GM10847 (cell line): ENCODE measurements around the gene KLHL22.

Experiments used
- POLR2A ChIP-seq: IDR thresholded peaks from 2 replicates; pipeline ENCODE4 v1.6.1; 2011; ENCODE audit not compliant: insufficient read length; ENCODE audit errors: extremely low read depth

Gene KLHL22

DNA sequence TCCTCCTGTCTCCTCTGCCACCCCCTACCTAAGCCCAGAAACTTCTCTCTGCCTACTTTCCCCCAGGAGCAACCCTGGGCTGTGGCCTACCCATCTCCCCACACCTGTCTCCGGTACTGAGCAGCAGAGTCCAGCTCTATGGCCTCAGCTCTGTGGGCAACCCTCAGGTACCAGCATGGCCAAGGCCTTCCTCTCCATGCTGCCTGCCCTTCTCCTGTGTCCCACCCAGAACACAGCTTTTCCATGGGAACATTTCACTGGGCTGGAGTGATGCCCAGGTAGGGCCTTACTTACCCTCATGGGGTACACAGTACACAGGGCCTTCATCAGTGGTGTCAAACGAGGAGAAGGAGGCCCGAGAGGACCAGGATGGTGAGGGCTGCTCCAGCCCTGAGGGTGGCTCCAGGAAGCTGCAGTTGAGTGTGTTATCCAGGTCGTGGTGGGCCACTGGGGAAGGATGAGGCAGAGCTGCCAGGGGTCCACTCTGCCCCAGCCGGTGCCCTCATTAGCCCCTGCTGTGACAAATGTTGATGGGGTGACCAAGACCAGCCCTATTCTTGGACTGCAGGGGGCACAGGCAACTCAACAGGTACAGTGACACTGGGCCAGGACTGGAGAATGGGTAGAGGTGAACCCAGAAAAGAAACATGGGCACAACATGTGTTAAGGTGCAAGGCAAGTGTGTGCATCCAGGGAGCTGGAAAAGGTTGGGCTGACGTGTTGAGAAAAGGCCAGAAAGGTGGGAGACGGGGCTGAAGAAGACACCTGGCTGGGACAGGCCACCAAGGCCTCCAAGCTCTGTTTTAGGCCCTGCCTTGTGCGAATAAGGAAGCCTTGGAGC, 68.3 kb downstream of the KLHL22 start:
- TF ChIP-seq POLR2A = no peak

GRCh38 chr22:20426259-20426615, 69.4 kb downstream of the KLHL22 start:
- no peak for TF ChIP-seq POLR2A

DNA sequence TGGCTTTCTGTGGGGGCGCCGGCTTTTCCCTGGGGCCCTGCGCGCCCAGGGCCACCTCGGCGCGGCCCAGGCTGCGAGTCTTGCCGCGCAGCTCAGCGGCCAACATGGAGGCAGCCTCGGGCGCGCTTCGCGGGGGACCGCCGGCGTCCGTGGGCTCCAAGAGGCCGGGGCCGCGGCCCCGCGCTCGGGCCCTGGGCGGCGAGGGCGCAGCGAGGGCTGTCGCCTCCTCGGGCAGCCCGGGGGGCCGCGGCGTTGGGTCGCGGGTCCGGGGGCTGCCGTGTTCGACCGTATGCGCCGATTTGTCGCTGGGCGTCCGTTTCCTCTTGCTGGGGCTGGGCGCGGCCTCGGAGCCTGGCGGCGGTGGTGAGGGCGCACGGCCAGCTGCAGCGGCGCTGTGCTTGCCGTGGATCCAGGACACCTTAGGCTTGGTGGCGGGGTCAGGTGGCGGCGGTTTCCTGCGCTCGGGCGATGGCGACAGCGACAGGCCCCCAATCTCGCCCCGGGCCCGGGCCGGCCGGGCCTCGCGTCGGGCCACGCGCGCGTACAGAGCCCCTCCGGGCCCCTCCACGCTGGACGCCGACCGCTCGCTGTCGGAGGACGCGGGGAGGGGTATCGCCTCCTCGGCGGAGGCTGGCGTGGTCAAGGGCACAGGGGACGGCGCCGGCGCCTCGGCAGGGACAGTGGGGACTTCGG, 69.9 kb downstream of the KLHL22 start:
- TF ChIP-seq POLR2A = no peak

GRCh38 chr22:20424932-20425565, 70.5 kb downstream of the KLHL22 start:
- TF ChIP-seq POLR2A = no peak

DNA sequence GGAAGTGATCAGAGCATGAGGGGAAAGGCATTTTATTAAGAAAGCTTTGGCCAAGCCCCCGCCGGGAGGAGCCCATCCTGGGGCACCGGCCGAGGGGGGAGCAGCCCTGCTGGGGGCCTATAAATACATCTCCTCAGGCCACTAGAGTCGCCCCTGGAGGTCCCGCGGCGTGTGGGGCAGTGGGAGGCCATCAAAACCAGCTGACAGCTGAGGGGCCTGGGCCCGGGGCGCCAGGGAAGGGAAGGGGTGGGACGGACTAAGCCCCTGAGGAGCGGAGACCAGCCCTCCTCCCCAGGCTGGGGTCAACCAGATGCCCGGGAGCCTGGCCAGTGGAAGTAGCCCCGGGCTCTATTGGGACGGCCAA, 71.0 kb downstream of the KLHL22 start:
- TF ChIP-seq POLR2A = no peak

GRCh38 chr22:20423906-20424551, 71.6 kb downstream of the KLHL22 start:
- no peak for TF ChIP-seq POLR2A

DNA sequence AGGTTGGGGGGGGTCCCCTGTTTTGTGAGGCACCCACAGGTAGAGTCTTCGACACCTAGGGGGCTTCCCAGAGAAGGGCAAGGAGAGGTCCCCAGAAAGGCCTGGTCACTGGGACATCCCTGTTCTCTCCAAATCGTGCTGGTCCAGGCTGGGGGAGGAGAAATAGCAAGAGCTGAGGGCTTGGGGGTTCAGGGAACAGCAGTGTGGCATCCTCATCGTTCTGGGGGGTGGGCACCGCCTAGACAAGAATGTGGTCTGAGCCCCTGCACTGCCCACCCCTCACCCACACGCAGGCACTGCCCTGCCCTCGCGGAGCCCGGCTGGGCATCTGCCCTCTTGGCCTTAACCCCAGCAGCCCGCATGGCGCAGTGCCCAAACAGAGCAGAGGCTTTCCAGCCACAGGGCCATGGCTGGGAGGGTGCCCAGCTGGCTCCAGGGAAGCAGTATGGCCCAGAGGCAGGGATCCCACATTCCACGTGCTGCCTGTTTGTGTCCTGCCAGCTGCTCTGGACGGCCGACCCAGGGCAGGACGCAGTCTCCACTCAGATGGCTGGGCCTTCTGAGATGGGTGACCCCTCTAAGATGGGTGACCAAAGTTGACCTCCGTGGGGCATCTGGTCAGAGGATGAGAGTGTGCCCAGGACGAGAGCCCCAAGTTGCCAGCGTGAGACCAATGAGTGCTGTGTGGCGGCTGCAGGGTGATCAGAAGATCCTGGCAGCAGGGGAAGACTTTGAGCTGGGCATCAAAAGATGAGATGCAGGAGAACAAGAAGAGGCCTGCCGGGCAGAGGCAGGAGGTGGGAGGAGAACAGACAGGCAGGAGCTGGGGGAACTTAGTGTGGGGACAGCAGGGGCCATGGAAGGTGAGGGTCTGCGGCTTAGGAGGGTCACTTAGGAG, 72.3 kb downstream of the KLHL22 start:
- TF ChIP-seq POLR2A = no peak

DNA sequence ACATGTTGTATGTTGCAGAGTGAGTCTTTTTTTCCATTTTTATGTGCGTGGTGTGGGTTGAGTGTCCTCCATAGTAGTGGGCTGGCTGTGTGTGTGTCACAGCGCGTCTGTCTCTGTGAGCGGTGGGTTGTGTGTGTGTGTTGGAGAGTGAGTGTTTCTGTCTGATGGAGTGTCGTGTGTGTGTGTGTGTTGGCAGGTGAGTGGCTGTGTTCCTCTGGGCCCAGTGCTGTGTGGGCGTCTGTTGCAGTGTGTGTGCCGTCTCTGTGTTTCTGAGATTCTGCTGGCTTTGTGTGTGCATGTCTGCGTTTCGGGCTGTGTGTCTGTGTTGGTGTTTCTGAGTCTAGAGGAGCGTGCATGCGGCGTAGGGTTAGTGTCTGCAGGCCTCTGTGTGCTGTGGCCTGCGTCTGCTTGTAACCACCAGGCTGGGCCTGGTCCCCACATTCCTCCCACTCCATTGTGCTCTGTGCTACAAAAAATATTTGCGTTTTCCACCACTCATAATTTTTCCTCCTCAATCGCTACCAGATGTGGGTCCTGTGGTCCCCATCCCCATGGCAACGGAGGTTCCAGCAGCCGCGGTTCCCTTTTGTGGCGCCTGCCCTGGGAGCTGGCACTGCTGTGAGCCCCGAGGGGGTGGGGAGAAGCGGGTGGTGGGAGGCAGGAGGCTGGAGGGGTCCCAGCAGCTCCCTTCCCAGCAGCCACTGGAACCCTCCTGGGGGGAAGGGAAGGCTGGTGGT, 73.2 kb downstream of the KLHL22 start:
- TF ChIP-seq POLR2A = no peak

DNA sequence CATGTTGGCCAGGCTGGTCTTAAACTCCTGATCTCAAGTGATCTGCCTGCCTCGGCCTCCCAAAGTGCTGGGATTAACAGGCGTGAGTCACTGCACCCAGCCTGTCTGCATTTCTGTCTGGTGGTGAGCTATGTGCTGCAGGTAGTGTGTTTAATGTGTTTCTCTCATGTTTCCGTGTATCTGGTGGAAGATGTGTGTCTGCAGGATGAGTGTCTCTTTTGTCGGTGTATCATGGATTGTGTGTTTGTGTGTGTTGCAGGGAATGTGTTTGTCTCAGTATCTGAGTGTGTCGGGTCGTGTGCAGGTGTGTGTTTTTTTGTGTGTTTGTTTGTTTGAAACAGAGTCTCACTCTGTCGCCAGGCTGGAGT, 74.1 kb downstream of the KLHL22 start:
- no peak for TF ChIP-seq POLR2A

- no peak for TF ChIP-seq POLR2A
Observed at GRCh38 chr22:20420157-20420842, 75.3 kb downstream of the KLHL22 start.

DNA sequence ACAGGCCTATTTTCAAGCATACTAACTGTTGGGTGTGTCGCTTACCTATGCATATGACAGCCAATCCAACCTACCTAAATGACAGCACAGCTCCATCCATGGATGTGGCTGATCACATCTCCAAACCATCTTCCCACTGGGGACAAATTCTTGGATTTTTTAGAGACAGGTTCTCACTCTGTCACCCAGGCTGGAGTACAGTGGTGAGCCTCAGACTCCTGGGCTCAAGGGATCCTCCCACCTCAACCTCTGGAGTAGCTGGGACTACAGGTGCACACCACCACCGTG, 76.0 kb downstream of the KLHL22 start:
- TF ChIP-seq POLR2A = no peak

DNA sequence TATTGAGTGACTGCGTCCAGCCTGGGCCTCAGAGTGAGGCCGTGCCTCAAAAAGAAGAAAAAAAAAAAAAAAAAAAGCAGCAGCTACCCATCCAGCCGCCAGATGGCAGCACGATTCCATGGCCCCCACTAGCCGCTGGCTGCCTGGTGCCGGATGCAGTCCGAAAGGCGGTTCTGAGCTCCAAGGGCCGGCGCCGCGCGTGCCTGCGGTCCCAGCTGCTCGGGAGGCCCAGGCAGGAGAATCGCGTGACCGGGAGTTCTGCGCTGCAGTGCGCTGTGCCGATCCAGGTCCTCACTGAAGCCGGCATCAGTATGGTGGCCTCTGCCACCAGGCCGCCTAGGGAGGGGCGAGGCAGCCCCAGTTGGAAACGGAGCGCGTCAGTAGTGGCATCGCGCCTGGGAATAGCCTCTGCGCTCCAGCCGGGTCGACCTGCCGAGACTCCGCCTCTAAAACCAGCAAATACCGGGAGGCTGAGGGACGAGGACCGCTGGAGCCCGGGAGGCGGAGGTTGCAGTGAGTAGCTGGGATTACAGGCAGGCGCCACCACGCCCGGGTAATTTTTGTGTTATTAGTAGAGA, 77.3 kb downstream of the KLHL22 start:
- TF ChIP-seq POLR2A = no peak

- TF ChIP-seq POLR2A = no peak
Observed at GRCh38 chr22:20414450-20414849, 81.1 kb downstream of the KLHL22 start.
